ENCODE data around the gene NEK10. TPM values are rescaled to one million over a fixed set of nuclear protein-coding genes. Genes with fewer than 3 reads are reported as not detected.
A peak's percentile ranks its signal among the peaks of the same experiment; 100 is the strongest.

NEK10 gene
- total RNA-seq, 4 donors from 2014 or later, result 0.58 to 2.5 (median 1.1) TPM

DNA sequence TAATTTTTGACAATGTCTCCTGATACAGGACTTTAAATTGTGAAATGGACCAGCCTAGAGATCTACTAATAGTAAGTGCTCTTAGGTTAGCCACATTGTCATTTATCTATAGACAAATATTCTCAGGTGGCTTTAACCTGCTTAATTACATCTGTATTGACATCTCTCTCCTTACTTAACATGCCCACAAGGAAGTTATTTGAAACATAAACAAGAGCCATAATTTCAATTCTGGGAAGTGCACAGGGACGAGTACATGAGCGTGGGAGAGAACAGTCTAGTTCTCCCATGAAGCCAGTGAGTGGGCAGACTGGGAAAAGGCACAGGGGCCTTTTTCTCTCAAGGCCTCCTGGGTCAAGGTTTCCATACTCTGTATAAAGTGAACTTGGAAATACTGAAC is 54.2 kb downstream of the NEK10 start:
- 61% methylated on average over 2 of the region's 2 CpGs for WGBS
- Histone ChIP-seq H3K27ac (replicated peaks in 1 of 4) (peak overlapping the region in 3 of 4 donors; percentile 52 to 80 (median 78)), H3K4me1 (peaks cover 4 to 44% (median 31%) of the 10 kb centered on the region in 4 donors), H3K27me3 (no peaks in the 10 kb centered on the region), H3K36me3 (no peaks in the 10 kb centered on the region), H3K4me3 (no peak overlapping the region), H3K9me3 (no peaks in the 10 kb centered on the region)
- intact Hi-C loops (cut with DNase I), result no loop called here
- no peak for TF ChIP-seq POLR2AphosphoS5 (IDR thresholded peaks at IDR 0.05)
- TF ChIP-seq EP300 (IDR thresholded peaks at IDR 0.05), result no peak
- no peak for TF ChIP-seq POLR2A (IDR thresholded peaks at IDR 0.05; ENCODE audit: low read depth)
- TF ChIP-seq, protein P1, sequence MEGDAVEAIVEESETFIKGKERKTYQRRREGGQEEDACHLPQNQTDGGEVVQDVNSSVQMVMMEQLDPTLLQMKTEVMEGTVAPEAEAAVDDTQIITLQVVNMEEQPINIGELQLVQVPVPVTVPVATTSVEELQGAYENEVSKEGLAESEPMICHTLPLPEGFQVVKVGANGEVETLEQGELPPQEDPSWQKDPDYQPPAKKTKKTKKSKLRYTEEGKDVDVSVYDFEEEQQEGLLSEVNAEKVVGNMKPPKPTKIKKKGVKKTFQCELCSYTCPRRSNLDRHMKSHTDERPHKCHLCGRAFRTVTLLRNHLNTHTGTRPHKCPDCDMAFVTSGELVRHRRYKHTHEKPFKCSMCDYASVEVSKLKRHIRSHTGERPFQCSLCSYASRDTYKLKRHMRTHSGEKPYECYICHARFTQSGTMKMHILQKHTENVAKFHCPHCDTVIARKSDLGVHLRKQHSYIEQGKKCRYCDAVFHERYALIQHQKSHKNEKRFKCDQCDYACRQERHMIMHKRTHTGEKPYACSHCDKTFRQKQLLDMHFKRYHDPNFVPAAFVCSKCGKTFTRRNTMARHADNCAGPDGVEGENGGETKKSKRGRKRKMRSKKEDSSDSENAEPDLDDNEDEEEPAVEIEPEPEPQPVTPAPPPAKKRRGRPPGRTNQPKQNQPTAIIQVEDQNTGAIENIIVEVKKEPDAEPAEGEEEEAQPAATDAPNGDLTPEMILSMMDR (IDR thresholded peaks at IDR 0.05), result no peak
- DNase-seq (ENCODE audit: extremely low spot score), result no peak

DNA sequence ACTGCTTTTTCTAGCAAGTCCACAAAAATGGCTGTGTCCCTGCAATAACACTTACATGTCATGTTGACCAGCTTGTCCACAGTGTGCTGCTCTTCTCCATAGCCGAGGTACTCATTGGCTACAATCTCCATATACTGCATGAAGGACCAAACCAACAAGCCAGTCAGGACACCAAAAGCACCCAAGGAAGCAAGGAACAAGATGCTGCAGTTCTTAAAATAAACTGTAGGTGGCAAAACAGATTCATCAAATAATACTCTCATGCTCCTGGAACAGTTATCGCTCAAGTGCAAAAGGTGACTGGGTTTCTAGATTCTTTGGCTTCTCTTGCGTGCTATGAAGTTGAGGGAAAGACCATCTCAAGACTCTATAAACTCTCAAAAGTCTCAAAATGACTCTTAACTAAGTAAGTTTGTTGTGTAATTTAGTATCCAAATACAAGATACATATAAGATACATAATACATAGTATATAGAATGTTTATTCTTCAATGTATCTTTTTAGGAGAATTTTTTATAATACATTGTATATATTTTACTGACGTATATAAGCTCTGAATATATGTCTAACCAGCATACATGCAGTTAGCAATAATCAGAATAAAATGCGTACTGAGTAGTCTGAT is 57.0 kb downstream of the NEK10 start:
- TF ChIP-seq POLR2A (IDR thresholded peaks at IDR 0.05; ENCODE audit: low read depth) (no peak), EP300 (IDR thresholded peaks at IDR 0.05) (no peak), POLR2AphosphoS5 (IDR thresholded peaks at IDR 0.05) (no peak)
- TF ChIP-seq, protein P1 (IDR thresholded peaks at IDR 0.05), result peak; percentile 81 to 89 (median 86)
- no peak overlapping the region for H3K27ac ChIP-seq (replicated peaks in 1 of 4)
- H3K9me3 ChIP-seq, result no peaks in the 10 kb centered on the region
- peaks cover 0 to 30% (median 16%) of the 10 kb centered on the region in 4 donors for H3K4me1 ChIP-seq
- WGBS, result 40% methylated on average over 5 of the region's 5 CpGs
- no peak for DNase-seq (ENCODE audit: extremely low spot score)
- intact Hi-C loops (cut with DNase I), result loop anchor here (2.0 to 5.0 kb wide), 2 partner anchors 155 to 370 kb away; no protein-coding TSS in a partner anchor
- H3K36me3 ChIP-seq, result no peaks in the 10 kb centered on the region
- no peak overlapping the region for H3K4me3 ChIP-seq
- H3K27me3 ChIP-seq, result no peaks in the 10 kb centered on the region

DNA sequence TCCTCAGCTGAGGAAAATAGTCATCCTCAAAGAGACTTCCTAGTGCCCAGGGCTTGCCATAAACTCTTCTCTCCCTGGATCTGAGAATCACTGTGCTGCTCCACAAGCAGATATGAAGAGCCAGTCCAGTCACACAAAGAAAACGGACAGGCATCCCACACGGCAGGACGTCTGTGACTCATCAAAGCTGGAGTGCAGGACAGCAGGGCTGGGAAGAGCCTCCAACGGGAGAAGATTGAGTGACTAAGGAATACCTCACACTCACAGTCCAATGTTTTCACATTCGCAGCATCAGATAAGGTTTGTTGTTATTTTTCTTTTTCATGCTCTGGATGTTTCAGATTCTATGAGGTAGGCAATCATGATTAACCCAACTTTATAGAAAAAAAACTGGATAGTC is 57.8 kb downstream of the NEK10 start:
- Histone ChIP-seq H3K36me3 (no peaks in the 10 kb centered on the region), H3K27ac (replicated peaks in 1 of 4) (no peak overlapping the region), H3K9me3 (no peaks in the 10 kb centered on the region), H3K27me3 (no peaks in the 10 kb centered on the region), H3K4me3 (no peak overlapping the region), H3K4me1 (peaks cover 0 to 22% (median 9%) of the 10 kb centered on the region in 4 donors)
- intact Hi-C loops (cut with DNase I), result loop anchor here (5.0 kb wide), 1 partner anchor 371 kb away; no protein-coding TSS in a partner anchor
- TF ChIP-seq, protein P1 (IDR thresholded peaks at IDR 0.05), result no peak
- TF ChIP-seq EP300 (IDR thresholded peaks at IDR 0.05), result no peak
- TF ChIP-seq POLR2AphosphoS5 (IDR thresholded peaks at IDR 0.05), result no peak
- TF ChIP-seq POLR2A (IDR thresholded peaks at IDR 0.05; ENCODE audit: low read depth), result no peak
- DNase-seq (ENCODE audit: extremely low spot score), result no peak
- WGBS, result 55% methylated on average over 5 of the region's 5 CpGs

DNA sequence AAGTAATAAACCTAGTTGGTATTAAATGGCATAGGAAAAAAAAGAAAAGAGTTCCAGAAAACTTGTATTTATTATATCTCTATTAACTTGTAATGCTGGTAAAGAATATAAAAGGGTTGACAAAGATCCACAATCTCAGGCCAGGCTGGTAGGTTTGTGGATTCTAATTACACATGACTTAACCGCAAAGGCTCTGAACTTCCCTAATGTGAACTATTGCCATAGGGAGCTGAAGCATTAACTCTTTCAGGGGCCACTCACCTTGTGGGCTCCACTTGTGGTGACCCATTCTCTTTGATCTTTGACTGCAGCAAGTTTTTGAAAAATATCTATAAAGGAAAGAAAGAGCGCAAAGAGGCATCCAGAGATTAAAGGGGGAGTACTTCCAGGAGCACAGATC is 58.5 kb downstream of the NEK10 start:
- H3K27me3 ChIP-seq, result no peaks in the 10 kb centered on the region
- H3K4me1 ChIP-seq, result peaks cover 0 to 20% (median 8%) of the 10 kb centered on the region in 4 donors
- H3K4me3 ChIP-seq, result no peak overlapping the region
- TF ChIP-seq, protein P1 (IDR thresholded peaks at IDR 0.05), result no peak
- TF ChIP-seq POLR2A (IDR thresholded peaks at IDR 0.05; ENCODE audit: low read depth) (no peak), EP300 (IDR thresholded peaks at IDR 0.05) (no peak), POLR2AphosphoS5 (IDR thresholded peaks at IDR 0.05) (no peak)
- no peak overlapping the region for H3K27ac ChIP-seq (replicated peaks in 1 of 4)
- no peaks in the 10 kb centered on the region for H3K36me3 ChIP-seq
- no peaks in the 10 kb centered on the region for H3K9me3 ChIP-seq
- no peak for DNase-seq (ENCODE audit: extremely low spot score)
- WGBS, result 86% methylated on average over 2 of the region's 2 CpGs
- intact Hi-C loops (cut with DNase I), result loop anchor here (5.0 kb wide), 1 partner anchor 372 kb away; no protein-coding TSS in a partner anchor
